Stimulated activated CD4-positive, alpha-beta T cell treated with anti-CD3 and anti-CD28 coated beads, TNF-alpha, amount 100 ng/mL, for 24 hours (primary cell): Measurements from ENCODE around the gene RRAS2.

ENCODE experiments used
- DNase-seq, 3 experiments: peaks; one replicate each; pipeline ENCODE4 v3.0.0-alpha.2; 2020; ENCODE audit warnings: low read depth in 3 of 3

Gene RRAS2

GRCh38 chr11:14336507-14337503 lies 22.2 kb downstream of the RRAS2 start:
- DNase-seq: no peak

GRCh38 chr11:14335712-14336111 lies 23.3 kb downstream of the RRAS2 start:
- DNase-seq: no peak

GRCh38 chr11:14334893-14335292 lies 24.1 kb downstream of the RRAS2 start:
- no peak for DNase-seq

- DNase-seq: no peak
These were observed 24.8 kb downstream of the RRAS2 start for GRCh38 chr11:14334192-14334591.

- DNase-seq: no peak
These were observed 27.4 kb downstream of the RRAS2 start for GRCh38 chr11:14331476-14332136.

- no peak for DNase-seq
These were observed 28.1 kb downstream of the RRAS2 start for GRCh38 chr11:14330881-14331280.

- DNase-seq: no peak
These were observed 29.3 kb downstream of the RRAS2 start for GRCh38 chr11:14329702-14330101.

GRCh38 chr11:14327116-14327515 lies 31.9 kb downstream of the RRAS2 start:
- DNase-seq: no peak

- no peak for DNase-seq
These were observed 35.8 kb downstream of the RRAS2 start for GRCh38 chr11:14323118-14323676.

GRCh38 chr11:14322510-14322909 lies 36.5 kb downstream of the RRAS2 start:
- no peak for DNase-seq

GRCh38 chr11:14320020-14320419 lies 39.0 kb downstream of the RRAS2 start:
- peak in 1 of 3 experiments; percentile 5 for DNase-seq

GRCh38 chr11:14318581-14318981 lies 40.4 kb downstream of the RRAS2 start:
- DNase-seq: no peak

GRCh38 chr11:14317659-14318325 lies 41.2 kb downstream of the RRAS2 start:
- no peak for DNase-seq

- DNase-seq: no peak
These were observed 43.9 kb downstream of the RRAS2 start for GRCh38 chr11:14315130-14315529.

- no peak for DNase-seq
These were observed 44.9 kb downstream of the RRAS2 start for GRCh38 chr11:14314127-14314526.

GRCh38 chr11:14312736-14313438 lies 46.1 kb downstream of the RRAS2 start:
- DNase-seq: no peak

- no peak for DNase-seq
These were observed 48.3 kb downstream of the RRAS2 start for GRCh38 chr11:14310679-14311078.

- DNase-seq: no peak
These were observed 49.4 kb downstream of the RRAS2 start for GRCh38 chr11:14309425-14310192.

GRCh38 chr11:14308897-14309387 lies 50.0 kb downstream of the RRAS2 start:
- DNase-seq: no peak

- DNase-seq: no peak
These were observed 50.7 kb downstream of the RRAS2 start for GRCh38 chr11:14308114-14308896.
